B cell (primary cell): ENCODE measurements around the gene NOL4L. TPM values are rescaled to one million over a fixed set of nuclear protein-coding genes. Genes with fewer than 3 reads are reported as not detected.

ENCODE experiments used
- ATAC-seq: fragments of 200-7000 bp; cut with Tn5 transposase; one replicate; pipeline ENCODE4 v1.10.0; 2021; ENCODE audit warnings: low read depth, mild to moderate bottlenecking, moderate number of reproducible peaks, moderate library complexity
- CTCF ChIA-PET: fragments of 350-600 bp; sonication (Branson Sonifier 250); formaldehyde crosslinking; loops from one replicate; lab custom pipeline; 2021; ENCODE audit warnings: antibody characterized with exemption, inconsistent platforms; lab: Charles Lee
- POLR2A ChIA-PET: fragments of 350-600 bp; sonication (Branson Sonifier 250); formaldehyde crosslinking; loops from one replicate; lab custom pipeline; 2021; ENCODE audit warnings: antibody characterized with exemption; lab: Charles Lee
- DNase-seq: peaks from one replicate; pipeline ENCODE4 v3.0.0; 2013
- H2AFZ ChIP-seq: 2 replicates; pipeline ENCODE4 v1.6.1; 2012; ENCODE audit warnings: mild to moderate bottlenecking, low read depth, low read length; ENCODE audit not compliant: insufficient read depth, poor library complexity, severe bottlenecking
- H3K27ac ChIP-seq, 2 donors: 1 replicate in 1 of 2; 2 replicates in 1 of 2; pipeline ENCODE4 v1.5.1; 2012 to 2013; ENCODE audit warnings: low read length in 2 of 2, mild to moderate bottlenecking in 2 of 2, moderate library complexity in 1 of 2
- H3K27me3 ChIP-seq, 4 experiments: fragments of 200-600 bp in 1 of 4; sonication (generic) in 1 of 4; replicated peaks in 1 of 4; 1 replicate in 2 of 4; 2 replicates in 2 of 4; pipeline versions ENCODE4 v1.6.1 to v1.7.0; 2013 to 2016; ENCODE audit warnings: low read length in 3 of 4, mild to moderate bottlenecking in 2 of 4, mixed read lengths in 1 of 4, moderate library complexity in 1 of 4; ENCODE audit not compliant: insufficient read depth in 4 of 4, control insufficient read depth in 3 of 4; ENCODE audit errors: control extremely low read depth in 1 of 4
- H3K36me3 ChIP-seq, 2 experiments: replicated peaks in 1 of 2; 1 replicate in 1 of 2; 2 replicates in 1 of 2; pipeline versions ENCODE4 v1.6.1 to v1.7.1; 2013; ENCODE audit warnings: low read length in 1 of 2; ENCODE audit not compliant: insufficient read depth in 2 of 2, control insufficient read depth in 1 of 2; ENCODE audit errors: control extremely low read depth in 1 of 2, extremely low read depth in 1 of 2
- H3K4me1 ChIP-seq, 2 donors: fragments of 200-600 bp in 1 of 2; sonication (generic) in 1 of 2; 1 replicate in 1 of 2; 2 replicates in 1 of 2; pipeline versions ENCODE4 v1.5.1 to v1.6.1; 2013 to 2017; ENCODE audit warnings: low read length in 2 of 2; ENCODE audit not compliant: control insufficient read depth in 2 of 2, insufficient read depth in 2 of 2
- H3K4me2 ChIP-seq: replicated peaks from 2 replicates; pipeline ENCODE3; 2012; ENCODE audit warnings: mild to moderate bottlenecking, low read depth, low read length; ENCODE audit not compliant: poor library complexity, severe bottlenecking
- H3K4me3 ChIP-seq, 5 experiments: fragments of 200-600 bp in 1 of 5; sonication (generic) in 1 of 5; 1 replicate in 3 of 5; 2 replicates in 2 of 5; pipeline versions ENCODE4 v1.5.1 to v1.7.0; 2011 to 2016; ENCODE audit warnings: low read length in 4 of 5, mild to moderate bottlenecking in 4 of 5, low read depth in 2 of 5, control low read depth in 1 of 5, moderate library complexity in 1 of 5; ENCODE audit not compliant: insufficient read depth in 1 of 5; ENCODE audit errors: control extremely low read depth in 1 of 5, extremely low read depth in 1 of 5
- H3K79me2 ChIP-seq: fragments of 200-600 bp; sonication (generic); one replicate; pipeline ENCODE4 v1.6.0; 2016; ENCODE audit warnings: low read length; ENCODE audit not compliant: control insufficient read depth, insufficient read depth
- H3K9ac ChIP-seq: fragments of 200-600 bp; sonication (generic); 2 replicates; pipeline ENCODE4 v1.6.1; 2017; ENCODE audit warnings: mild to moderate bottlenecking, low read length, moderate library complexity
- H3K9me3 ChIP-seq, 3 donors: one replicate each; pipeline versions ENCODE4 v1.6.1 to v1.7.1; 2013; ENCODE audit warnings: low read length in 2 of 3; ENCODE audit not compliant: control insufficient read depth in 2 of 3, insufficient read depth in 1 of 3; ENCODE audit errors: control extremely low read depth in 1 of 3
- H4K20me1 ChIP-seq: 2 replicates; pipeline ENCODE4 v1.6.0; 2012; ENCODE audit warnings: mild to moderate bottlenecking, low read length; ENCODE audit not compliant: insufficient read depth, control insufficient read depth, poor library complexity, severe bottlenecking
- H3K27ac Mint-ChIP-seq: one replicate; pipeline ENCODE4 v1.8.0; 2021; ENCODE audit warnings: mixed read lengths
- H3K27me3 Mint-ChIP-seq: one replicate; pipeline ENCODE4 v1.8.0; 2021; ENCODE audit warnings: mixed read lengths
- H3K4me1 Mint-ChIP-seq: one replicate; pipeline ENCODE4 v1.8.0; 2021; ENCODE audit warnings: mixed read lengths
- H3K4me3 Mint-ChIP-seq: one replicate; pipeline ENCODE4 v1.8.0; 2021; ENCODE audit warnings: mixed read lengths
- H3K9me3 Mint-ChIP-seq: one replicate; pipeline ENCODE4 v1.8.0; 2022; ENCODE audit warnings: mixed read lengths; ENCODE audit not compliant: insufficient read depth
- EZH2 ChIP-seq: IDR thresholded peaks from 2 replicates; pipeline ENCODE4 v1.6.1; 2012; ENCODE audit warnings: borderline replicate concordance, low read depth, mild to moderate bottlenecking, moderate library complexity, low read length; ENCODE audit not compliant: insufficient read depth, poor library complexity, severe bottlenecking
- WGBS: methylation state at CpG from one replicate; pipeline ENCODE4 v1.1.5; 2013; ENCODE audit warnings: missing lambda C conversion rate; ENCODE audit not compliant: insufficient coverage; 5-methylcytosine and 5-hydroxymethylcytosine counted together
- intact Hi-C: fragments of 100-400 bp; cut with micrococcal nuclease; formaldehyde crosslinking; loops from one replicate; pipeline ENCODE4 v1.10.0; 2022
- polyA plus RNA-seq: library from polyadenylated mRNA; depleted of rRNA; stranded (reverse); fragments of >200 nt; gene quantifications from 2 replicates; pipeline ENCODE4 v1.2.3, GENCODE V29; 2012
- total RNA-seq, 2 donors: library from RNA; stranded (reverse); fragments of 120-200 nt in 1 of 2; gene quantifications; 1 replicate in 1 of 2; 2 replicates in 1 of 2; pipeline versions ENCODE4 v1.2.3 to v1.2.4, GENCODE V29; 2013 to 2022
- TF ChIP-seq, protein P1 (sequence below): fragments of 200-600 bp; IDR thresholded peaks from one replicate; pipeline ENCODE4 v1.8.0; 2022; ENCODE audit warnings: antibody characterized with exemption, mild to moderate bottlenecking

Gene NOL4L
- total and polyA plus RNA-seq, 2 donors (not counting 1 experiment from before 2014, with no cell fraction given) = 6.5 to 7.9 TPM

DNA sequence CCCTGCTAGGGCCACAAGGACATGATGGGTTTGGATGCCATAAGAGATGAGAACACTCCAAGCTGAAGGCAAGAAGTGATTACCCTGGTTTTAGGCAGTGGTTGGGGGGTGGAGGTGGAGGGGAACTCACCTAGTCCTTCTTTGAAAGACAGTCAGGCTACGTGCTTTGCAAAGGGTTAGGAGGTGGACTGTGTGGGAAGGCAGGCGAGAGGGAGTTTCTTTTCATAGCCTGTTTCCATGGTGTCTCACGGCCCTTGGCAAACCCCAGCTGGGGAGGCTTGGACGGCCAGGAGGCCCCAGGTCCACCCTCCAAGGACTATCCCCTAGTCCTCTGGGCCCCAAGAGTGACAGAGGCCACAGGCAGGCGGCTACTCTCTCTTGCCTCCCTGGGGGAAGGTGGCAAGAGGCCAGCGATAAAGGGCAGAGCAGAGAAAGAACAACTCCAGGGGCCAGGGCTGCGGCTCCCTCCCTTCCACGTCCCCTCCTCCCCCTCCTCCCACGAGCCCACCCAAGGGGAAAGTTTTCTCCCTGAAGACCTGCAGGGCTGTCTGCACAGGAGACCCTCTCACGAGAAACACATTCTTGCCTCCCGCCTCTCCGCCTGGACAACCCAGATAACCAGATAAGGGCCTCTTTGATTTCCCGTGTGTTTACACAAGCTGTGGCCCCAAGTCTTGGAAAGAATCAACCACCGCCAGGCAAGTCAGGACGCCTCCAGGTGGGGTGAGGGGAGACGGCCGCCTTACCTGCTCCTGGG is 74.4 kb downstream of the NOL4L start:
- Histone ChIP-seq H2AFZ (no peak overlapping the region), H3K4me1 (peaks cover 33 to 34% of the 10 kb centered on the region in 2 donors), H3K27ac (no peak overlapping the region), H3K9ac (no peak overlapping the region), H3K4me2 (peak overlapping the region; percentile 54), H3K4me3 (no peak overlapping the region), H3K27me3 (no peaks in the 10 kb centered on the region), H3K9me3 (no peaks in the 10 kb centered on the region), H3K79me2 (peaks cover 4% of the 10 kb centered on the region), H3K36me3 (no peaks in the 10 kb centered on the region), H4K20me1 (no peaks in the 10 kb centered on the region)
- WGBS = 67% methylated on average over 12 of the region's 17 CpGs
- ATAC-seq (no peak), DNase-seq (no peak)
- peaks cover 33% of the 10 kb centered on the region for H3K4me1 Mint-ChIP-seq
- POLR2A ChIA-PET = interaction anchor here (0.5 to 0.6 kb wide), 2 partner anchors 13 to 93 kb away, joined by 3 to 4 read pairs; no protein-coding TSS in a partner anchor
- H3K27me3 Mint-ChIP-seq = no peaks in the 10 kb centered on the region
- peak overlapping the region; percentile 76 for H3K4me3 Mint-ChIP-seq
- H3K9me3 Mint-ChIP-seq = no peaks in the 10 kb centered on the region
- no peak for TF ChIP-seq EZH2
- TF ChIP-seq, protein P1, sequence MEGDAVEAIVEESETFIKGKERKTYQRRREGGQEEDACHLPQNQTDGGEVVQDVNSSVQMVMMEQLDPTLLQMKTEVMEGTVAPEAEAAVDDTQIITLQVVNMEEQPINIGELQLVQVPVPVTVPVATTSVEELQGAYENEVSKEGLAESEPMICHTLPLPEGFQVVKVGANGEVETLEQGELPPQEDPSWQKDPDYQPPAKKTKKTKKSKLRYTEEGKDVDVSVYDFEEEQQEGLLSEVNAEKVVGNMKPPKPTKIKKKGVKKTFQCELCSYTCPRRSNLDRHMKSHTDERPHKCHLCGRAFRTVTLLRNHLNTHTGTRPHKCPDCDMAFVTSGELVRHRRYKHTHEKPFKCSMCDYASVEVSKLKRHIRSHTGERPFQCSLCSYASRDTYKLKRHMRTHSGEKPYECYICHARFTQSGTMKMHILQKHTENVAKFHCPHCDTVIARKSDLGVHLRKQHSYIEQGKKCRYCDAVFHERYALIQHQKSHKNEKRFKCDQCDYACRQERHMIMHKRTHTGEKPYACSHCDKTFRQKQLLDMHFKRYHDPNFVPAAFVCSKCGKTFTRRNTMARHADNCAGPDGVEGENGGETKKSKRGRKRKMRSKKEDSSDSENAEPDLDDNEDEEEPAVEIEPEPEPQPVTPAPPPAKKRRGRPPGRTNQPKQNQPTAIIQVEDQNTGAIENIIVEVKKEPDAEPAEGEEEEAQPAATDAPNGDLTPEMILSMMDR = no peak
- CTCF ChIA-PET = no interaction called here
- peak overlapping the region; percentile 86 for H3K27ac Mint-ChIP-seq
- intact Hi-C loops = no loop called here

DNA sequence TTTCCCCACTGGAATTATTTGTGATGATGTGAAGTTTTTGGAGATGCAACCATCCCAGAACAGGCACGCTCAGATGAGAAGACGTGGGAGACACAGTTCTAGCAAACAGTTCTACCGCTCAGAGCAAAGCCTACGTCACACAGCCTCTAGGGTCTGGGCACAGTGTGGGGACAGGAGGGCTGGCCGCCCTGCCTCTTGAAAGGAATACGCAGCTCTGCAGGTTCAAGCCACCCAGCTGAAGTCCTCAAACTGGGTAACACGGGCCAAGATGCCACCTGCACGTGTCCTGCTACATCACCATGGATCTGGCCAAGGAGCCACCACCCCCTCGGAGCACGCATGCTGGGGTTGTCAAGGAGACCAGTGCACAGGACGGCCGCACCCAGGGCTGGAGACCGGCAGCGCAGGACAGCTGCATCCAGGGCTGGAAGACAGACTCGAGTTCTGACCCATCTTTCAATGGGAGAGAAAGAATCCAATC is 75.0 kb downstream of the NOL4L start:
- Histone ChIP-seq H3K4me2 (peak overlapping the region; percentile 54), H2AFZ (no peak overlapping the region), H4K20me1 (no peaks in the 10 kb centered on the region), H3K9me3 (no peaks in the 10 kb centered on the region), H3K9ac (peak overlapping the region; percentile 9), H3K79me2 (peaks cover under 1% of the 10 kb centered on the region), H3K36me3 (no peaks in the 10 kb centered on the region), H3K4me3 (peak overlapping the region in 1 of 5 experiments; percentile 1), H3K27me3 (no peaks in the 10 kb centered on the region), H3K4me1 (peaks cover 33 to 34% of the 10 kb centered on the region in 2 donors), H3K27ac (no peak overlapping the region)
- ATAC-seq (no peak), DNase-seq (no peak)
- Mint-ChIP-seq H3K4me1 (peaks cover 36% of the 10 kb centered on the region), H3K9me3 (no peaks in the 10 kb centered on the region), H3K27me3 (no peaks in the 10 kb centered on the region), H3K4me3 (peak overlapping the region; percentile 76), H3K27ac (peak overlapping the region; percentile 86)
- POLR2A ChIA-PET = no interaction called here
- intact Hi-C loops = no loop called here
- 83% methylated on average over 15 of the region's 15 CpGs for WGBS
- CTCF ChIA-PET = no interaction called here
- TF ChIP-seq, protein P1 = no peak
- TF ChIP-seq EZH2 = no peak
